Dedifferentiated amniotic fluid mesenchymal stem cell (primary cell): ENCODE data around the gene CUL3.

Experiments
- DNase-seq: peaks from one replicate; pipeline ENCODE4 v3.0.0-alpha.2; 2016; ENCODE audit errors: extremely low spot score

Gene CUL3

GRCh38 chr2:224421065-224421464, 164.1 kb downstream of the CUL3 start:
- no peak for DNase-seq
